Non-pigmented ciliary epithelial cell (primary cell): Measurements from ENCODE around the gene NTN4.
"Not testable (repeated sequence)": the region's sequence is repeated elsewhere in the genome, so short reads cannot be mapped to it uniquely, and the experiment has no call there.

Experiments
- DNase-seq: peaks from one replicate; pipeline ENCODE4 v3.0.0-alpha.2; 2010; ENCODE audit warnings: low read depth

Gene NTN4

DNA sequence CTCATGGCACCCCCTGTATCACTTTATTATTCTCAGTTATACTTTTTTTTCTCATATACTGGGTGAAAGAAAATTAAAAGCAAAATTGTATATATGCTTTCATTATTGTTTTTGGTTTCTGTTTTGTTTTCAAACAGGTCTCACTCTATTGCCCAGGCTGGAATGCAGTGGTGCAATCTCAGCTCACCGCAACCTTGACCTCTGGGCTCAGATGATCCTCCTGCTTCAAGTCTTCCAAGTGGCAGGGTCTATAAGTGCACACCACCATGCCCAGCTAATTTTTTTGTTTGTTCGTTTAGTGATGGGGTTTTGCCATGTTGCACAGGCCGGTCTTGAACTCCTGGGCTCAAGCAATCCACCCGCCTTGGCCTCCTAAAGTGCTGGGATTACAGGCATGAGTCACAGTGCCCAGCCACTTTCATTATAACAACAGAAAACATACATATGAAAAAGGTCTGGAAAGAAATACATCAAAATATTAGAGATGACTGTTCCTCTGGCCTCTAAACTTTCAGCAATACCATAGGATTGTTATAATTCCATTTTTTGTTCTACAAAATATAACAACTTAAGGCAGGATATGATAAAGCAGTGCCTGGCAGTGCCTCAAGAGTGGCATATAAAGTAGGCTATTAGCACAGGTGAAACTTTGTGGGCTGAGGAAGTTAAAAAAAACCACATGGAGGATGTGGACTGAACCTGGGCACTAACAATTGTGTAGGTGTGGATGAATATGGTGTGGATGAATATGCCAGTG is 5.8 kb upstream of the NTN4 start:
- DNase-seq: no peak

DNA sequence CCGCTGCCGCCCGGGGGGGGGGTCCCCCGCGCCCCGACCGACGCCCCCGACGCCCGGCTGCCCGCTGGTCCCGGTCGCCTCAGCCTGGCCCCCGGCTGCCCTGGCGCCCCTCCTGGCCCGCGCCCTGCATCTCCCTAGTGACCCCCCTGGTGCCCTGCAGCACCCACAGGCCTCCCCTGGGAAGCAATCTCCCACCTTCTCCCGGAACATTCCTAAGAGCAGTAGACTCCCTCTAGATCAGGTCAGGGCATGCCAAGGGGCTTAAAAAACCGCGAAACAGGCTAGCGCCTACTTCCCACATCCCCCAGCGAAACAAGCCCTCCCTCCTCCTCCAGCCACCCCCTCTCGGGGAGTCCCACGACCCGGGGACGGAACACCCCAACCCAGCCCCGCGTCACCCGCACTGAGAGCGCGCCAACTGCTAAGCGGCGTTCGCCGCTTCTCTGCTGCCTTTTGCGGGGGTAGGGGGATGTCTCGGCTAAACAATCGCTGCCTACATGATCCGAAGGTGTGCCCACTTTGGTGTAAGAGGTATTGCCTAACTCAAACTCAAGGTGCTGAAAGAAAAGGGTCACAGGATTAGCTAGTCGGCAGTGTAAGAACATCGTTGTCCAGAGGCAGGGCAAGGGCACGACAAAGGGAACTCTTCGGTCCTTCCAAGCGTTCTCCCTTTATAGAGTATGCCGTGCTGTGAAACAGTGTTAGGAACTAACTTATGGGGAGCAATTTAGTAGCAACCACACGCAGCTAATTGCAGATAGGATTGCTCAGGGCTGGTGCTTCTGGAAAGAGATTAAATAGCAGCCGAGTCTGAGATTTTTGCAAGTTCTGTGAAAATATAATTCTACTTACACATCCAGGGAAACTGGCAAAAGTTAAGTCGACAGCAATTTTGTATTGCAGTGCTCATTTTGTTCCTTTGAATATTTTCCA is 619 bp upstream of the NTN4 start:
- DNase-seq: no peak

DNA sequence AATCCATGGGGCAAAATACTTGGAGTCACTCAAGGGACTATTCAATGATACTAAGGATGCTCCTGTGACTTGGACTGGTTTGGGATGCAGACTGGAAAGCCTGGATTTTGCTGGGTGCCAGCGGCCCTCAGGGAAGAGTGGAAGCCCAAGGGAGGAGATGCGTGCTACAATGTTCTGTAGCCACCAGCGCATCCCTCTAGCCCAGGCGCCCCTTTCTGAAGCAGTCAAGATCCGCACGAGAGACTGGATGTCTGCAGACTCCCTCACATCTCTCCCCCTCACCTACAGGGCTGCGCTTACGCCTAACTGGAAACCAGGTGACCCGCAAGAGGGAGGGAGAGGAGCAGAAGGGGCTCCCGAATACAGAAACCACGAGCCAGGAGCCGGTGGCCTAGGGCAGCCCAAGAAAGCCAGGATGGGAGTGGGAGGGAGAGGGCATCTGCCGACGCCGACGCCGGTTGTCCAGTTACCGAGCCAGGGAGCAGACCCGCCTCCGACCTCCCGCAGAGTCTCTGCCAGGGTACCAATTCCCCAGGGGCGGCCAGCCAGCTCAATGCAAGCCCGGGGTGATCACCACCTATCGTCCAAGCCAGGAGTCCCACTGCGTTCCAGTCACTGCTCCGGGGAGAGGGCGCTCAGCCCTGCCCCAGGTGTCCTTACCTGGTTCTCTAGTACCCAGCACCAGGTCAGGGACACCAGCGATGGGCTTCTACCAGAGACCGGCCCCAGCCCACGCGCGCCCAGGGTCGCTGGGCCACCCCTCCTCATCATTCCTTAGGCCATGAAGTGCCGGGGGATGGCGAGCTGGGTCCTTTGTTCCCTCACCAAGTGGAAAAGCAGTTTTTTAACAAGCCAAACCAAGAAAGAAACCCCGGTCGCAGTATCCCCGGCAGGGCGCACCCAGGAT is 1.2 kb downstream of the NTN4 start:
- DNase-seq: no peak

DNA sequence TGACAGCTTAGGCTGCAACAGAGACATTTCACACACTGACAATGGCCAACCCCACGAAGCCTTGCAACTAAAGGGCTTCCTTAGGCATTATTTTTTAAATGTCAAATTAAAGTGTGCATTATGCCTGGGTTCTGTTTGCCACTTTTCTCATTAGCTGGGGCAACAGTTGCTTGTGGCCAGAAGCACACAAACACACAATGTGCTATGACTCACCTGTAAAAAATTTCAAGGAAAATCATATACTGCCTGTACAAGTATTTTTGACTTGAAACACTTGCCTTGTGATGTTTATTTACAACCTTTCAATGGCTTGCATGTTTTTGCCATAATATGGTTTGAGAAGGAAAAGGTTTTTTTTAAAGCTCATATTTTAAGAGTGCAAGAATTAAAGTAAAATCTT is 1.9 kb downstream of the NTN4 start:
- DNase-seq: no peak

DNA sequence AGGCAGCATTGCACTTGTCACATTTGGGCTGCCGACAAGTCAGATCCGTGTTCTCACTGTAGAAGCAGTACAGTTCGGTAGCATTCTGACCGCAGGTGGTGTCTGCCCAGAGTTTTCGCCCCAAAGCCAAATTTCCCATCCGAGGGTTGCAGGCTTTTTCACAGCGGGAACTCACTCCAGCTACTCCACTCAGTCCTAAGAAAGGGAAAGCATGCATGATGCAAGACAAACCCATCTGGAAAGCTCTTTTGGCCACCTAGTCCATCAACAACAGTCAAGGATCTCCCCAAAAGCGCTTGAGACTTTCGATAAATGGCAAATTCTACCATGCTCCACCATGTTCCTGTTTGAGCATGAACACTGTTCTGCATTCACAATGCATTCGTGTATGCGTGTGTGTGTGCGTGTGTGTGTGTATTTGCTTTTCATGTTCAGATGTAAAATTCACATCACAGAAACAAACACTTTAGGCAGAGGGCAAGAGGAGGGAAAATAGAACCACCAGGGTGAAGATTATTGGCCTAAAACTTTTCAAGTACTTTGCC is 3.2 kb downstream of the NTN4 start:
- DNase-seq: no peak

DNA sequence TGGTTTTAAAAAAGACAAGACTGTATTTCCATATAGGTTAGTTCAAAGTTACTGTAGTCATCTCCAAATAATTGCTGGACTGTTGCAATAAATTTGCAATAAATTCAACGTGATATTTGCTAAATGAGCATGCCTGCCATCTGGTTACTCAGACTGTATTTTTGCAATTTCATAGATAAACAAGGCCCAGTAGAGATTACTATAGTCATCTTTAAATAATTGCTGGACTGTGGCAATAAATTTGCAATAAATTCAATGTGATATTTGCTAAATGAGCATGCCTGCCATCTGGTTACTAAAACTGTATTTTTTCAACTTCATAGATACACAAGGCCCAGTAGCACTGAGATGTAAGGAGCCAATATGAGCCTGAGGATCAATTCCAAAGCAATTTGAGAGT is 5.6 kb downstream of the NTN4 start:
- DNase-seq: no peak

DNA sequence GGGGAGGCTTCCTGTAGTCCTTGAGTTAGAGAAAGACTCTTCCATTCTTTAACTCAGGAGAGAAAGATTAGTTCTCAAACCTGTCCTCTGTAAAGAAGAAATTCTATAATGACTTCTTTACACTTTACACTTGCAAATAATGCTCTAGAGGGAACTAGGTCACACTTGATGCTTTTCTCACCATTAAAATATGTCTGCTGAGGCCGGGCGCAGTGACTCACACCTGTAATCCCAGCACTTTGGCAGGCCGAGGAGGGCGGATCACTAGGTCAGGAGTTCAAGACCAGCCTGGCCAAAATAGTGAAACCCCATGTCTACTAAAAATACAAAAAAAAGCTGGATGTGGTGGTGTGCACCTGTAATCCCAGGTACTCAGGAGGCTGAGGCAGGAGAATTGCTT is 6.3 kb downstream of the NTN4 start:
- no peak for DNase-seq

DNA sequence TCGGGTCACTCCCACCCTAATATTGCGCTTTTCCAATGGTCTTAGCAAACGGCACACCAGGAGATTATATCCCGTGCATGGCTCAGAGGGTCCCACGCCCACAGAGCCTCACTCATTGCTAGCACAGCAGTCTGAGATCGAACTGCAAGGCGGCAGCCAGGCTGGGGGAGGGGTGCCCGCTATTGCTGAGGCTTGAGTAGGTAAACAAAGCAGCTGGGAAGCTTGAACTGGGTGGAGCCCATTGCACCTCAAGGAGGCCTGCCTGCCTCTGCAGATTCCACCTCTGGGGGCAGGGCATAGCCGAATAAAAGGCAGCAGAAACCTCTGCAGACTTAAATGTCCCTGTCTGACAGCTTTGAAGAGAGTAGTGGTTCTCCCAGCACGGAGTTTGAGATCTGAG is 15.1 kb downstream of the NTN4 start:
- not testable (repeated sequence) for DNase-seq

DNA sequence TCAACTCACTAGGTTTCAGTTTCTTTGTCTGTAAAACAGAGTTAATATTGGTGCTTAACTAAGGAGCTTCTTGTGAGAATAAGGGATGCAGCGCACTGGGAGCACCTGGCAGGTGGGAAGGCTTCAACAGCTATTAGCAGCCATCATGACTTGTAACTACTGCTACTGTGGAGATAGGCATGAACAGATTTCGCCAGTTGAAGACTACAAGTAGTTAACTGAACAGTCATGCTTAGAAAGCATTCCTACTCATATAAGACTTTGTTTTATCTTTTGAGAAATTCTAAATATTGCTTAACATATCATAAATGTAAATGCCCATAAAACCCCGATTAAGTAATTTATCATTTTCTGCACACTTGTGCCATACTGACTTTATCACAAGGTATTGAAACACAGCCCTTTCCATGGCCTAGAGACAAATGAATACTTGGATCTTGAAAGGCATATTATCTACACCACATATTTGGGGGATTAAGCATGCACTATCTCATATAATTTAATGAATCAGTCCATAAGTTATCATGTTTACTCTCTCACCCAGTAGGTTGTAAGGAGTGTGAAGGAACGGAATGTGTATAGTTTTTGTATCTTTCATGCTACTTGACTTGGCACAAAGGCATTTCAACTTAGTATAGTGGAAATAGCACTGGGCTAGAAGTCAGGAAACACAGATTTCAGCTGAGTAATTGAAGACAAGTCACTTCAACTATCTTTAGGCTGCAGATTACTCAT is 16.1 kb downstream of the NTN4 start:
- DNase-seq: no peak

DNA sequence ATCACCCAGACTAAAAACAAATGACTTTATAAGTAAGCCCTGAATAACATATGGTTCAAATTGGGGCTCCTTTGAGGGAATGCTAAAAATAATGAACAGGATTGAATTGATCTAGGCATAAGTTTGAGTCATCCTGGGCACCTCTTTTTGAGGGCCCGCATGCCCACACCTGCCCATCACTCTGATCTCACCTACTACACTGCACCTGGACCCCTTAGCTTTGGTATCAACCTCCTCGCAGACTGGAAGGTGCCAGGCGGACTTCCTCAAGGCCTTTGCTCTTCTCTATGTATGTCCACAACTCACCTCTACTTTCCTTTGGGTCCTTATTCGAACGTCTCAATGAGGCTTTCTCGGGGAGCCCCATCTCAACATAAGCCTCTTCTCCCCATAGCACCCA is 17.2 kb downstream of the NTN4 start:
- DNase-seq: no peak

DNA sequence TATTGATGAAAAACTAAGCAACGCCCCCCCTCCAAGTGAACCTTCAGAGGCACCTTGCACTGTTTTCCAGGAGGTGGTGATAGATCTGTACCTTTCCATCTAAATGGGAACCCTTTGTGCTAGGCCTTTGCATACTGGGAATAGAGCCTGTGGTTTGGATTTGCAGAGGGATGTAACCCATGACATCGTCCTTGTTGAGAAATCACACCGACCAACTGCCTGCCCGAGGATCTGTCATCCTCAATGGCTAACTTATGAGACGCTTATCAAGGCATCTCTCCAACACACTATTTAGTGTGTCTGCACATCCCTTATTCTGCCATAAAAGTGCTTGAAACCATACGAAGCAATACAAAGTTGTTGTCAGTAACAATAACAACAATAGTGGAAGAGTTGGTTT is 22.9 kb downstream of the NTN4 start:
- no peak for DNase-seq

DNA sequence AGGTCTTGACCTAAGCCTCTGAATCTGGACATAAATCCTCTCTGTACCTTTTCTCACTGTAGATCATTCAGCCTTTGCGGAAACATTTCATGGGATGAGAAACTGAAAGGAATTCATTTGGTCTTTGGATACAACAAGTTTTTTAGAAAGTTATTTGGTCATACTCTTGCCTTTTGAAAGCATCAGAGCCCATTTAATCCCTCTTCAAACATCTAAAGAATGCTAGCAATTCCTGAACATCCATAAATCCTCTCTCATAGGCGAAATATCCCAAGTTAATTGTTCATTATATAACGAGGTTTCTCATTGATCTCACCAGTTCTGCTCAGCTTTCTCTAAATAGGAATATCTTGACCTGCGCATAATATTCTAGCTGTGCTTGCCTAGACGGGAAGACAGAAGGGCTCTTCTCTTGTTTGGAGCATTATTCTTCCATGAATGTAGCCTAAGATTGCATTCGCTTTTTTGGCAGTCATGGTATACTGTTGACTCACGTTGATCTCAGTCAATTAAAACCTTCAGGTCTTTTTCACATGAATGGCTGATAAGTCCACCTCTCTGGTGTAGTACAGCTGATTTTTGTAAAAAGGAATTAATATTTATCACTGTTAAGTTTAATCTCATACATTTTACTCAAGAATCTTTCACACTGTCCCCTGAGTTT is 24.1 kb downstream of the NTN4 start:
- DNase-seq: no peak

DNA sequence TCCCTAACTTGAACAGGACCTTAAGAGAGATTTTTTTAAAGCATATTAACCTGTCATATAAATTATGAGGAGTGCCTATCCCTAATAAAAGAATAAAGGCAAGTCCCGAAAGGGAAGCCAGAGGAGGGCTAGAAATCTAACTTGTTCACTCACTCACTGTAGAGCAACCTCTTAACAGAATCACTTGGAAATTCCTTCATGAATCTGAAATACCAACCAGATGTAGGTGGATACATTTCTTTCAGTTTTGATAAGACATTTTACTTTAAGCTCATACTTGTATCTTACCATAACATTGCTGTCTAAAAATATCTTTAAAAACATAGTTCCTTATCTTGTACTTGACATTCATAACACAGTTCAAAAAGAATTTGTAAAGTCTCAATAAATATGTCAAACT is 25.7 kb downstream of the NTN4 start:
- DNase-seq: no peak

DNA sequence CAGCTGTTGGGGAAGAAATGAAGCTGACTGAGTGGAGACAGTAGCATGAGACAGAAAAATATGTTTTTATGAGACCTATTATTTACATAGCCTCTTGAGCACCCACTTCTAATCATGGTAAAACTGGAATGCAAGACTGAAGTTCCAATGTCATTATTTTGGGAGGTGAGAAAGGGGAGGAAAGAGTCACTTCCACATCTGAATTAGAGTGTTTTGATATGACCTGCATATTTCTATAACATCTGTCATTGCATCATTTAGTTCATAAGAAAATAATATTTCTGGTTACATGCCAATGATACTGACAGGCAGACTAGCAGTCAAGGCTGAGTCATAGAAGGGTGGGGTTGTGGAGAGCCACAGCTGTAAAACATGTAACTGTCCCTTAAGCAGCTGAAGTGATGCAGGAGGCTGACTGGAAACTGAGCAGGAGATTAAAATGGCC is 26.7 kb downstream of the NTN4 start:
- no peak for DNase-seq

DNA sequence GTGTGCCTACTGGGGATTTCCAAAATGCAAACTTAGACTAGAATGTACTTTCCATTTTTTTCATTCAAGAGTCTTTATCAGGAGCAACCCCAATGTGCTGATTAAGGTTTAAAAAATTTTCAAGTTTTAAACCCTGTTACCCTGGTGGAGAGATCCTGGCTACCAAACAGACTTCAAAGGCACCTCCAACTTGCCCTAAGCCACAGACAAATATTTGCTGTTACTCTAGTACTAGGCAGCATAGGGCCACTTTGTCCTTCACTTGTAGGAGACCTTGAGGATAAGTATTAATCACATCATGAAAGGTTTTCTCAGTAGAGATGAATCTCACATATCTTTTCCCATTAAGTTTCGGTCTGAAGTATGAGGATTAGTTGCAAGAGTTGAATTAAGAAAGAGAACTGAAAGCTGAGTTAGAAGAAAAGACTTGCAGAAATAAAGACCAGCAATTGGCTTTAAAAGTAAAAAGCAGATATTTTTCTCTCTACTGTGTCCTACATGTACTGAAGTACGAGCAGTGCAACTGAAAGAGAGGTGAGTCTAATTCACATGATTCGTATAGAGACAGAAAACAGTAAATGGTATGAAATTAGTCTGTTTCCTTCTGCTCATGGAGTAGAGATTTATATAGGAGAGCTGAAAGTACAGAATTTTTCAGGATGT is 28.3 kb downstream of the NTN4 start:
- DNase-seq: no peak

DNA sequence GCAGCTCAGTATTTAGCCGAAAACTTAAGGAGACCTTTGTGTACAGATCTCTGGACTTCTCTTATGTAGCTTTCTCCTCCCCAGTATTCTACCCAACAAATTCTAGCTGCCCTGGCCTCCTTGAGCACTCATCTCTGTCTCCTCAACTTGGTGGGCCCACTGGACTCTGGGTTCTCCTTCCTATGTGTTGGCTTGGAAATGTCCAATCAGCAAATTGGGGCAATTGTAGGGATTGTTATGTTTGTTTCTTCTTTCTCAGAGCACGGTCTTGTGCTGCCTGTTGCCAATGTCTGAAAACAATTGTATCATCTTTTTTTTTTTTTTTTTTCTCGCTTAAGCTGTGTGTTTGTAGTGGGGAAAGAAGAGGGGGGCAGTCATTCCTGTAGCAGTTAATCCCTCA is 30.2 kb downstream of the NTN4 start:
- DNase-seq: no peak

DNA sequence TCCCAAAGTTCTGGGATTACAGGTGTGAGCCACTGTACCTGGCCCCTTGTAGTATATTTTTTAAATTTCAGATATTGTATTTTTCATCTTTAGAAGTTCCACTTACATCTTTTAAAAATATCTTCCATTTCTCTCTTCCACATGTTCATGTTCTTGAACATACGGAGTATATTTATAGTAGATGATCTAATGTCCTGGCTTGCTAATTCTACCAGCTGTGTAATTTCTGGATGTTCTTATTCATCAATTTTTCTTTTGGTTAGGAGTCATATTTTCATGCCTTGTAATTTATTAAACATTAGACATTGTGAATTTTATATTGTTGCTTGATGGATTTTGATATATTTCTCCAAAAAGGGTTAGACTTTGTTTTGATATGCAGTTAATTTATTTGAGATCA is 30.8 kb downstream of the NTN4 start:
- DNase-seq: no peak

DNA sequence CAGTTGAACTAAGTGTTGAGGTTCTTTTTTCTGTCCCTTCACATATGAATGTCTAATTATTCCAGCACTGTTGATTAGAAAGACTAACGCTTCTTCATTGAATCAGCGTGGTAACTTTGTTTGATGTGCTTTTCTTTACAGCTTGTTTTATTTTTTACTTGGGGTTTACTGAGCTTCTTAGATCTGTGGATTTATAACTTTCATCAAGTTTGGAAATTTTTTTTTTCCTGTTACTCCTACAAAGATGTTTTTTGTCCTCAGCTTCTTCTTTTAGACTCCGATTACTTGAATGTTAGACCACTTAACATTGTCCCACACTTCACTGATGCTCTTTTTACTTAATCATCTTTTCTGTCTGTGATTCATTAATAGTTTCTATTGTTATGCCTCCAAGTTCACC is 31.5 kb downstream of the NTN4 start:
- no peak for DNase-seq

DNA sequence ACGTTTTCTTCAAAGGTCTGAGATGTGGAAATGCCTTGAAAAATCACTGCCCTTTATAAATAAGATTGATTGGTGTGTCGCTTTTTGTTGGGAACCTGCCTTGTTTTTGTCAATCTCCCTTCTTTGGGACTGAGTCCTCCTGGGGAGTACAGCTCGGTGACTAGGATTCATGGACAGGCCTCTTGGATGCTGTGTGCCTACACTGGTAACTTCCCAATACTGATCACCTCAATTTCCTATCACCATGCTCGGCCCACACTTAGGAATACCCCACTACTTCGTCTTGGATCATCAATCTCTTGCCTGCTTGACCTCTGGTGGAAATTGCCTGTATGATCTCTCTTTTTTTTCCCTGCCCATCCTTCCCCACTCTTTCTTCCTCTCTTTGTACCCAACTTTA is 34.2 kb downstream of the NTN4 start:
- DNase-seq: no peak

DNA sequence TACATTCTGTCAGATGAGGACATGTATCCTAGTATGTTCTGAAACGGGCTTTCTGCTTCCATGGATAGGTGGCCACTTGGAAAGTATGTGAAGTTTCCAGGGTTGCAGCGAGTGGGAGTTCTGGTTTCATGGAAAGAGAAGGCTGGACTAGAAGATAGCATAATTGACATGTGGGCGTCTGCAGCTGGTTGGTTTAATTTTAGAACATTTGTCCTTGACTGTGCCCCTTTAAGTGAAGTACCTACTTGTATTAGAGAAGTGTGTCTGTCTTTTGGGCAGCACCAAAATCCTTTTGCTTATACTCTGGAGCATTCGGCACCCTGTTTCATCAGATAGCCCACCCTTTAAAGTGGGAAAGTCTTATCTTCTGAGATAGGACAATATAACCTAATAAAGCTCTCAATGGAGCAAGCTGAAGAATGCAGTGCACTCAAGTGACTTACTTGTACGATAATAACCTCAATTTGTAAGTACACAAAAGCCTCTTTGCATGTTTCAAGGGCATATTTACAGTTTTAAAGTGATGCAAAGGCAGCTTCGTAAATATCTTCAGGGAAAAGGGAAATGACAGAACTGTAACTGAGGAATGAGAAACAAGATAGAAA is 35.2 kb downstream of the NTN4 start:
- DNase-seq: no peak
